K562 (cell line): ENCODE measurements around the gene UBXN2A. TPM values are rescaled to one million over a fixed set of nuclear protein-coding genes. Genes with fewer than 3 reads are reported as not detected.
A peak's percentile ranks its signal among the peaks of the same experiment; 100 is the strongest.

Source experiments
- ATAC-seq: fragments of 200-7000 bp; cut with Tn5 transposase; 3 replicates; pipeline ENCODE4 v1.9.1; 2020; ENCODE audit warnings: moderate library complexity
- BruUV-seq: library from RNA; stranded (reverse); fragments of 400-500 nt; replicated peaks from 2 replicates; lab custom pipeline; 2021; lab: Mats Ljungman, UMichigan
- CTCF ChIA-PET: fragments of 300-600 bp; formaldehyde crosslinking; extraction: SDS; loops from one replicate; lab custom pipeline; 2021; ENCODE audit warnings: low intra/inter-chr PET ratio; lab: Yijun Ruan, JAX
- POLR2A ChIA-PET: fragments of 300-600, 350-650 bp; sonication (Branson Sonifier 250); formaldehyde crosslinking; extraction: SDS; loops from one replicate; lab custom pipeline; 2021; ENCODE audit warnings: antibody characterized with exemption, inconsistent platforms; lab: Yijun Ruan, JAX
- DNase-seq, 4 experiments: peaks; one replicate each; pipeline versions ENCODE4 v3.0.0 to v3.0.0-alpha.2; 2011 to 2018; ENCODE audit warnings: low spot score in 3 of 4, mixed read lengths in 3 of 4; ENCODE audit errors: extremely low read depth in 1 of 4
- FAIRE-seq: peaks from 2 replicates; lab custom pipeline; 2011; peaks lifted over from hg19 to GRCh38; lab: Jason Lieb, UNC
- H2AFZ ChIP-seq: 2 replicates; pipeline ENCODE4 v1.6.0; 2011; ENCODE audit warnings: low read depth, low read length, control low read depth, inconsistent platforms
- H3K27ac ChIP-seq: fragments of 200-600 bp; 3 replicates; pipeline ENCODE4 v1.8.0; 2011; ENCODE audit warnings: low read depth, mild to moderate bottlenecking, control low read depth, inconsistent platforms, low read length, moderate library complexity, mixed read lengths; ENCODE audit errors: extremely low read depth
- H3K27me3 ChIP-seq, 2 experiments: fragments of 300-600 bp in 1 of 2; 2 replicates in 1 of 2; 3 replicates in 1 of 2; pipeline versions ENCODE4 v1.6.0 to v1.8.0; 2011; ENCODE audit warnings: inconsistent platforms in 2 of 2, low read length in 2 of 2, mild to moderate bottlenecking in 1 of 2, mixed read lengths in 1 of 2, moderate library complexity in 1 of 2; ENCODE audit not compliant: control insufficient read depth in 2 of 2, insufficient read depth in 2 of 2
- H3K36me3 ChIP-seq: fragments of 300-600 bp; 3 replicates; pipeline ENCODE4 v1.8.0; 2011; ENCODE audit warnings: mild to moderate bottlenecking, low read length, inconsistent platforms; ENCODE audit not compliant: control insufficient read depth, insufficient read depth
- H3K4me1 ChIP-seq, 2 experiments: fragments of 200-600 bp in 1 of 2; replicated peaks in 1 of 2; 2 replicates in 1 of 2; 3 replicates in 1 of 2; pipeline versions ENCODE4 v1.5.1 to v1.8.0; 2011; ENCODE audit warnings: inconsistent platforms in 2 of 2, low read length in 2 of 2, mild to moderate bottlenecking in 1 of 2, mixed read lengths in 1 of 2, moderate library complexity in 1 of 2; ENCODE audit not compliant: control insufficient read depth in 2 of 2, insufficient read depth in 2 of 2
- H3K4me2 ChIP-seq: 2 replicates; pipeline ENCODE4 v1.6.1; 2011; ENCODE audit warnings: low read length, control low read depth, inconsistent platforms, mixed read lengths; ENCODE audit not compliant: insufficient read depth
- H3K4me3 ChIP-seq: fragments of 200-600 bp; sonication (generic), shearing (Covaris generic); 2 replicates; pipeline ENCODE4 v1.5.1; 2016; ENCODE audit warnings: control low read depth, inconsistent platforms
- H3K79me2 ChIP-seq: fragments of 200-600 bp; 3 replicates; pipeline ENCODE4 v1.8.0; 2011; ENCODE audit warnings: low read length, inconsistent platforms; ENCODE audit not compliant: control insufficient read depth, insufficient read depth
- H3K9ac ChIP-seq, 2 experiments: 2 replicates each; pipeline versions ENCODE4 v1.6.0 to v1.6.1; 2011; ENCODE audit warnings: low read depth in 2 of 2, low read length in 2 of 2, control low read depth in 1 of 2, inconsistent platforms in 1 of 2, mild to moderate bottlenecking in 1 of 2, mixed read lengths in 1 of 2; ENCODE audit not compliant: insufficient read depth in 1 of 2
- H3K9me1 ChIP-seq: one replicate; pipeline ENCODE4 v1.6.0; 2011; ENCODE audit warnings: inconsistent platforms, mild to moderate bottlenecking, low read length, moderate library complexity; ENCODE audit not compliant: control insufficient read depth, insufficient read depth
- H3K9me3 ChIP-seq: replicated peaks from 2 replicates; pipeline ENCODE4 v1.5.1; 2011; ENCODE audit warnings: low read depth, low read length, inconsistent platforms; ENCODE audit not compliant: control insufficient read depth, insufficient read depth
- H4K20me1 ChIP-seq: replicated peaks from 2 replicates; pipeline ENCODE4 v1.6.1; 2011; ENCODE audit warnings: low read length, inconsistent platforms, mixed read lengths; ENCODE audit not compliant: control insufficient read depth, insufficient read depth
- EP400 ChIP-seq: fragments of 450-650 bp; IDR thresholded peaks from 2 replicates; pipeline ENCODE4 v1.6.1; 2017; ENCODE audit warnings: antibody characterized with exemption, mild to moderate bottlenecking, moderate library complexity
- L3MBTL2 ChIP-seq: fragments of 450-650 bp; IDR thresholded peaks from 2 replicates; pipeline ENCODE4 v1.6.1; 2016; ENCODE audit warnings: mild to moderate bottlenecking, moderate library complexity
- LEF1 ChIP-seq: fragments of 450-650 bp; IDR thresholded peaks from 2 replicates; pipeline ENCODE4 v1.6.1; 2016; ENCODE audit warnings: mild to moderate bottlenecking
- NBN ChIP-seq: fragments of 450-650 bp; IDR thresholded peaks from 2 replicates; pipeline ENCODE4 v1.6.1; 2016; ENCODE audit warnings: low read depth, mild to moderate bottlenecking
- TGIF2 ChIP-seq: sonication (generic); formaldehyde crosslinking; IDR thresholded peaks from 2 replicates; pipeline ENCODE4 v1.8.1; 2022; ENCODE audit warnings: mild to moderate bottlenecking, missing genetic modification reagents, moderate library complexity
- WGBS: fragments of 100-300 bp; shearing (Covaris generic); methylation state at CpG from one replicate; pipeline ENCODE4 v1.1.6; 2016; ENCODE audit warnings: low coverage, mixed read lengths; ENCODE audit not compliant: insufficient coverage; ENCODE audit errors: missing lambda C conversion rate; 5-methylcytosine and 5-hydroxymethylcytosine counted together
- in situ Hi-C: fragments of 300-500 bp; cut with MboI; formaldehyde crosslinking; loops from 4 replicates; pipeline ENCODE4 v1.15.0; 2018; ENCODE audit warnings: inconsistent platforms, mixed read lengths
- intact Hi-C: fragments of 100-400 bp; cut with micrococcal nuclease; formaldehyde crosslinking; loops from 2 replicates; pipeline ENCODE4 v1.14.2; 2022
- polyA plus RNA-seq, 8 experiments: library from polyadenylated mRNA; depleted of rRNA in 4 of 8; stranded (reverse) in 5 of 8; unstranded in 3 of 8; fragments of >200 nt; fragmentation: Nextera tagmentation in 2 of 8; fragmentation: Illumina TruSeq in 1 of 8; extraction: Ambion mirVana in 2 of 8; extraction: Trizol in 1 of 8; gene quantifications; 2 replicates each; pipeline versions ENCODE4 v1.2.1 to v1.2.3, GENCODE V29; 2011 to 2014; ENCODE audit warnings: inconsistent platforms in 1 of 8, missing spikeins in 1 of 8
- total RNA-seq, 7 experiments: library from RNA; depleted of rRNA in 6 of 7; stranded (reverse); fragments of >200 nt in 6 of 7; fragmentation: Illumina TruSeq in 2 of 7; extraction: Trizol in 2 of 7; gene quantifications; 2 replicates each; pipeline versions ENCODE4 v1.2.1 to v1.2.3, GENCODE V29; 2011 to 2021; ENCODE audit warnings: low replicate concordance in 1 of 7
- TF ChIP-seq, protein P1 (sequence below), 3 experiments: fragments of 200-800 bp in 1 of 3; fragments of 250-450 bp in 1 of 3; fragments of 450-650 bp in 1 of 3; sonication (Bioruptor Pico) in 1 of 3; sonication (Bioruptor generic) in 1 of 3; formaldehyde crosslinking in 1 of 3; IDR thresholded peaks; 2 replicates each; pipeline versions ENCODE4 v1.6.1 to v1.8.0; 2016 to 2022; ENCODE audit warnings: mild to moderate bottlenecking in 2 of 3, missing genetic modification characterization in 2 of 3, missing compliant biosample characterization in 1 of 3, moderate library complexity in 1 of 3
- TF ChIP-seq, protein P2 (sequence below), 2 experiments: IDR thresholded peaks; 2 replicates each; pipeline ENCODE4 v1.6.1; 2011; ENCODE audit warnings: borderline replicate concordance in 1 of 2, control low read depth in 1 of 2, low read depth in 1 of 2, low read length in 1 of 2, mild to moderate bottlenecking in 1 of 2, mixed read lengths in 1 of 2, moderate library complexity in 1 of 2; ENCODE audit not compliant: insufficient read depth in 1 of 2, insufficient read length in 1 of 2, poor library complexity in 1 of 2, severe bottlenecking in 1 of 2; ENCODE audit errors: extremely low read depth in 1 of 2
- TF ChIP-seq, protein P3 (sequence below), 2 experiments: fragments of 450-650 bp; conservative IDR thresholded peaks; 2 replicates each; pipeline ENCODE4 v1.6.1; 2017; ENCODE audit warnings: mild to moderate bottlenecking in 2 of 2, moderate library complexity in 2 of 2

The UBXN2A gene
- total and polyA plus RNA-seq, 9 of the 15 experiments (the other 6 are each of a cell fraction or from before 2014, with no cell fraction given), result 3.4 to 25.6 (median 16.0) TPM

DNA sequence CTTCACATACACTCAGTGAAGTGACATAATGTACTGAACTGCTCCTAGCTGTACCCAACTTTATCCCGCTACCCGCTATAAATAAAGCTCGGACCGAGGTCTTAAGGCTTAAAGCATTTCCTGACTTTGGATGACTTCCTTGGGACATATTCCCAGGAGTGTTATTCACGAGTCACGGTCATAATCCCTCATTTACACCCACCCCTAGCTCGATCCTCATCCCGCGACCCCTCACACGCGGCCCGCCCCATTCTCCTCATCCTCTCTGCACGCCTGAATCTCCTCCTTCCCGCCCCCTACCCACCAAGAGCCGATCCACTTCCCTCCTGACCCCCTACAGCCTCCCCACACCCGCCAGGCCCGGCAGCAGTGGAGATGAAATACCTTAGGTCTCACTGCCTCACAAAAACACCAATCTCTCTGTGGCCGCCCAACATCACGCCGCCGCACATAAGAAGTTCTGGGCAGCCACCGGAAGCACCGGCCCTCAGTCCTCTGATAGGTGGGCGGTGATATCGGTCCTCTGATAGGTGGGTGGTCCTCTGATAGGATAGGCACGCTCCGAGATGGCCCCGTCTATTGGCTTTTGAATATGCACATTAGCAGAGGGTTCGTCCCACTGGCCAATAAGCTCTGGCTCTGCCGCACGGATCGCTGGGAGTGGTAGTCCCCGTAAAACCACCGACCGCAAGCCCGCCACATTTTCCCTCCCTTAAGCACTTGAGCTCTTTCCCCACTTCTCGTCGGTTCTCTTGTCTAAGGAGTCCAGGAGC lies 106.9 kb downstream of the UBXN2A start, which contains the start of gene WDCP (continued):
- TF ChIP-seq, protein P1, sequence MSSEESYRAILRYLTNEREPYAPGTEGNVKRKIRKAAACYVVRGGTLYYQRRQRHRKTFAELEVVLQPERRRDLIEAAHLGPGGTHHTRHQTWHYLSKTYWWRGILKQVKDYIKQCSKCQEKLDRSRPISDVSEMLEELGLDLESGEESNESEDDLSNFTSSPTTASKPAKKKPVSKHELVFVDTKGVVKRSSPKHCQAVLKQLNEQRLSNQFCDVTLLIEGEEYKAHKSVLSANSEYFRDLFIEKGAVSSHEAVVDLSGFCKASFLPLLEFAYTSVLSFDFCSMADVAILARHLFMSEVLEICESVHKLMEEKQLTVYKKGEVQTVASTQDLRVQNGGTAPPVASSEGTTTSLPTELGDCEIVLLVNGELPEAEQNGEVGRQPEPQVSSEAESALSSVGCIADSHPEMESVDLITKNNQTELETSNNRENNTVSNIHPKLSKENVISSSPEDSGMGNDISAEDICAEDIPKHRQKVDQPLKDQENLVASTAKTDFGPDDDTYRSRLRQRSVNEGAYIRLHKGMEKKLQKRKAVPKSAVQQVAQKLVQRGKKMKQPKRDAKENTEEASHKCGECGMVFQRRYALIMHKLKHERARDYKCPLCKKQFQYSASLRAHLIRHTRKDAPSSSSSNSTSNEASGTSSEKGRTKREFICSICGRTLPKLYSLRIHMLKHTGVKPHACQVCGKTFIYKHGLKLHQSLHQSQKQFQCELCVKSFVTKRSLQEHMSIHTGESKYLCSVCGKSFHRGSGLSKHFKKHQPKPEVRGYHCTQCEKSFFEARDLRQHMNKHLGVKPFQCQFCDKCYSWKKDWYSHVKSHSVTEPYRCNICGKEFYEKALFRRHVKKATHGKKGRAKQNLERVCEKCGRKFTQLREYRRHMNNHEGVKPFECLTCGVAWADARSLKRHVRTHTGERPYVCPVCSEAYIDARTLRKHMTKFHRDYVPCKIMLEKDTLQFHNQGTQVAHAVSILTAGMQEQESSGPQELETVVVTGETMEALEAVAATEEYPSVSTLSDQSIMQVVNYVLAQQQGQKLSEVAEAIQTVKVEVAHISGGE (CRISPR knock-in tag; IDR thresholded peaks at IDR 0.05), result peak in 1 of 3 experiments; percentile 28; a peak in 1 of 6 replicates
- TF ChIP-seq TGIF2 (CRISPR knock-in tag), result no peak

DNA sequence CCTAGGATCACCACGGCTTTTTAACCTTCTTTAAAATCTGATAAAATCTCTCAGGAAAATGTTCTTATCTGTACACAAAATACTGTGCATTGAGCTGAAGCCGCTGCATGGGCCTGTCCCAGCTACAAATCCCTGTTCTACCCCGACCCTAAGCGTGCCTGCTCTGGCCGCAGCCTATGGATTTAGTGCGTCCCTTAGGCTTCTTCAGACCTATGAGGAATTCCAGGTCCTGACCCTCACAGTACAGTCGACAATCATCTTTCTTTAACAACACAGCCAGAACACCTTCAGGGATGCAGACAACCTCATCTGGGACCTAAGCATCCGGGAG lies 107.4 kb downstream of the UBXN2A start:
- 23% methylated on average over 8 of the region's 8 CpGs for WGBS
- CTCF ChIA-PET, result no interaction called here
- Histone ChIP-seq H3K36me3 (peaks cover 8% of the 10 kb centered on the region; the same call in 1 of the 3 replicates), H3K27ac (peak overlapping the region; percentile 51), H3K4me2 (peak overlapping the region; percentile 79), H3K9me3 (no peaks in the 10 kb centered on the region), H3K9ac (peak overlapping the region; percentile 51 to 78; a peak in 3 of 4 replicates), H3K9me1 (no peaks in the 10 kb centered on the region), H3K4me1 (peaks cover 8 to 22% of the 10 kb centered on the region in 2 experiments; a peak in 4 of 5 replicates), H4K20me1 (no peaks in the 10 kb centered on the region; the same call in 1 of the 2 replicates), H3K79me2 (peaks cover 40% of the 10 kb centered on the region), H3K27me3 (peaks cover 6 to 11% of the 10 kb centered on the region in 2 experiments; a peak in 3 of 5 replicates), H2AFZ (peak overlapping the region; percentile 91), H3K4me3 (peak overlapping the region; percentile 13; the same call in 1 of the 2 replicates)
- in situ Hi-C loops, result no loop called here
- BruUV-seq, result no TSS peak
- FAIRE-seq (no peak), ATAC-seq (peak; percentile 36), DNase-seq (no peak)
- intact Hi-C loops, result loop anchor here (1.0 kb wide), 1 partner anchor 29 kb away; the partner anchor contains the start of gene SF3B6
- POLR2A ChIA-PET, result interaction anchor here (0.5 to 2.1 kb wide), 16 partner anchors 10 to 328 kb away, joined by 3 to 10 read pairs (median 4); partner anchors contain the start of genes ATAD2B, MFSD2B and SF3B6
- 0 out of 2 replicates have a peak, but pooled peaks have one; percentile 1 for TF ChIP-seq L3MBTL2
- TF ChIP-seq, protein P2, sequence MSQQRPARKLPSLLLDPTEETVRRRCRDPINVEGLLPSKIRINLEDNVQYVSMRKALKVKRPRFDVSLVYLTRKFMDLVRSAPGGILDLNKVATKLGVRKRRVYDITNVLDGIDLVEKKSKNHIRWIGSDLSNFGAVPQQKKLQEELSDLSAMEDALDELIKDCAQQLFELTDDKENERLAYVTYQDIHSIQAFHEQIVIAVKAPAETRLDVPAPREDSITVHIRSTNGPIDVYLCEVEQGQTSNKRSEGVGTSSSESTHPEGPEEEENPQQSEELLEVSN (IDR thresholded peaks at IDR 0.05; ENCODE audit: borderline replicate concordance in 1 of 2, extremely low read depth in 1 of 2, insufficient read depth in 1 of 2, insufficient read length in 1 of 2, low read depth in 1 of 2, low read length in 1 of 2, poor library complexity in 1 of 2, severe bottlenecking in 1 of 2), result peak; percentile 0 to 2
- no peak for TF ChIP-seq LEF1
- peak; percentile 1 for TF ChIP-seq EP400
- TF ChIP-seq NBN, result 0 out of 2 replicates have a peak, but pooled peaks have one; percentile 21
- TF ChIP-seq, protein P3, sequence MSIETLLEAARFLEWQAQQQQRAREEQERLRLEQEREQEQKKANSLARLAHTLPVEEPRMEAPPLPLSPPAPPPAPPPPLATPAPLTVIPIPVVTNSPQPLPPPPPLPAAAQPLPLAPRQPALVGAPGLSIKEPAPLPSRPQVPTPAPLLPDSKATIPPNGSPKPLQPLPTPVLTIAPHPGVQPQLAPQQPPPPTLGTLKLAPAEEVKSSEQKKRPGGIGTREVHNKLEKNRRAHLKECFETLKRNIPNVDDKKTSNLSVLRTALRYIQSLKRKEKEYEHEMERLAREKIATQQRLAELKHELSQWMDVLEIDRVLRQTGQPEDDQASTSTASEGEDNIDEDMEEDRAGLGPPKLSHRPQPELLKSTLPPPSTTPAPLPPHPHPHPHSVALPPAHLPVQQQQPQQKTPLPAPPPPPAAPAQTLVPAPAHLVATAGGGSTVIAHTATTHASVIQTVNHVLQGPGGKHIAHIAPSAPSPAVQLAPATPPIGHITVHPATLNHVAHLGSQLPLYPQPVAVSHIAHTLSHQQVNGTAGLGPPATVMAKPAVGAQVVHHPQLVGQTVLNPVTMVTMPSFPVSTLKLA (conservative IDR thresholded peaks at IDR 0.05), result 0 out of 4 replicates have a peak, but pooled peaks of 1 of the 2 experiments have one; percentile 2
